ENCODE results near the gene NXPH1. TPM values are rescaled to one million over a fixed set of nuclear protein-coding genes. Genes with fewer than 3 reads are reported as not detected.

Gene NXPH1
- total RNA-seq, 1 experiment from 2014 or later = not detected

GRCh38 chr7:8605221-8605620, 171.8 kb downstream of the NXPH1 start:
- no peak for DNase-seq
- Histone ChIP-seq H3K27me3 (no peaks in the 10 kb centered on the region), H3K9me3 (no peaks in the 10 kb centered on the region), H3K36me3 (no peaks in the 10 kb centered on the region), H3K4me3 (no peak overlapping the region)

- no peak for DNase-seq
- Histone ChIP-seq H3K9me3 (no peaks in the 10 kb centered on the region), H3K4me3 (no peak overlapping the region), H3K27me3 (no peaks in the 10 kb centered on the region; the same call in 1 of the 2 replicates), H3K36me3 (no peaks in the 10 kb centered on the region)
Observed at GRCh38 chr7:8612584-8612983, 179.2 kb downstream of the NXPH1 start.

- H3K27me3 ChIP-seq = no peaks in the 10 kb centered on the region; the same call in 1 of the 2 replicates
- H3K36me3 ChIP-seq = no peaks in the 10 kb centered on the region
- no peaks in the 10 kb centered on the region for H3K9me3 ChIP-seq
- no peak for DNase-seq
- no peak overlapping the region for H3K4me3 ChIP-seq
Observed at GRCh38 chr7:8613191-8613590, 179.8 kb downstream of the NXPH1 start.

GRCh38 chr7:8615019-8615418, 181.6 kb downstream of the NXPH1 start:
- no peaks in the 10 kb centered on the region for H3K9me3 ChIP-seq
- no peak overlapping the region for H3K4me3 ChIP-seq
- DNase-seq = no peak
- H3K36me3 ChIP-seq = no peaks in the 10 kb centered on the region
- no peaks in the 10 kb centered on the region; the same call in 1 of the 2 replicates for H3K27me3 ChIP-seq

- H3K36me3 ChIP-seq = no peaks in the 10 kb centered on the region
- H3K27me3 ChIP-seq = no peaks in the 10 kb centered on the region
- H3K4me3 ChIP-seq = no peak overlapping the region
- no peaks in the 10 kb centered on the region for H3K9me3 ChIP-seq
- no peak for DNase-seq
Observed at GRCh38 chr7:8618441-8619070, 185.1 kb downstream of the NXPH1 start.

- Histone ChIP-seq H3K9me3 (no peaks in the 10 kb centered on the region), H3K4me3 (no peak overlapping the region), H3K36me3 (no peaks in the 10 kb centered on the region), H3K27me3 (no peaks in the 10 kb centered on the region)
- no peak for DNase-seq
Observed at GRCh38 chr7:8620169-8620568, 186.8 kb downstream of the NXPH1 start.

GRCh38 chr7:8625612-8626011, 192.2 kb downstream of the NXPH1 start:
- DNase-seq = no peak
- Histone ChIP-seq H3K9me3 (no peaks in the 10 kb centered on the region), H3K4me3 (no peak overlapping the region), H3K27me3 (no peaks in the 10 kb centered on the region), H3K36me3 (no peaks in the 10 kb centered on the region)

- H3K4me3 ChIP-seq = no peak overlapping the region
- DNase-seq = no peak
- H3K27me3 ChIP-seq = no peaks in the 10 kb centered on the region
- H3K36me3 ChIP-seq = no peaks in the 10 kb centered on the region
- no peaks in the 10 kb centered on the region for H3K9me3 ChIP-seq
Observed at GRCh38 chr7:8627325-8627724, 193.9 kb downstream of the NXPH1 start.

- Histone ChIP-seq H3K36me3 (no peaks in the 10 kb centered on the region), H3K27me3 (no peaks in the 10 kb centered on the region), H3K4me3 (no peak overlapping the region), H3K9me3 (no peaks in the 10 kb centered on the region)
- DNase-seq = no peak
Observed at GRCh38 chr7:8628656-8629055, 195.2 kb downstream of the NXPH1 start.

GRCh38 chr7:8629504-8629903, 196.1 kb downstream of the NXPH1 start:
- no peak for DNase-seq
- Histone ChIP-seq H3K4me3 (no peak overlapping the region), H3K9me3 (no peaks in the 10 kb centered on the region), H3K36me3 (no peaks in the 10 kb centered on the region), H3K27me3 (no peaks in the 10 kb centered on the region)

GRCh38 chr7:8637322-8637721, 203.9 kb downstream of the NXPH1 start:
- no peak overlapping the region for H3K4me3 ChIP-seq
- no peaks in the 10 kb centered on the region for H3K9me3 ChIP-seq
- H3K27me3 ChIP-seq = no peaks in the 10 kb centered on the region
- DNase-seq = no peak
- H3K36me3 ChIP-seq = no peaks in the 10 kb centered on the region

- H3K27me3 ChIP-seq = no peaks in the 10 kb centered on the region
- DNase-seq = no peak
Observed at GRCh38 chr7:8638076-8638475, 204.7 kb downstream of the NXPH1 start.

GRCh38 chr7:8639668-8640067, 206.3 kb downstream of the NXPH1 start:
- no peaks in the 10 kb centered on the region for H3K36me3 ChIP-seq
- no peak for DNase-seq
- no peaks in the 10 kb centered on the region for H3K27me3 ChIP-seq
- H3K9me3 ChIP-seq = no peaks in the 10 kb centered on the region
- no peak overlapping the region for H3K4me3 ChIP-seq

More at GRCh38 chr7:8638076-8638475, 204.7 kb downstream of the NXPH1 start:
- Histone ChIP-seq H3K9me3 (no peaks in the 10 kb centered on the region), H3K36me3 (no peaks in the 10 kb centered on the region), H3K4me3 (no peak overlapping the region)

GRCh38 chr7:8640671-8641070, 207.3 kb downstream of the NXPH1 start:
- H3K4me3 ChIP-seq = no peak overlapping the region
- no peaks in the 10 kb centered on the region for H3K27me3 ChIP-seq
- H3K36me3 ChIP-seq = no peaks in the 10 kb centered on the region
- DNase-seq = no peak
- H3K9me3 ChIP-seq = no peaks in the 10 kb centered on the region

GRCh38 chr7:8668627-8669500, 235.5 kb downstream of the NXPH1 start:
- DNase-seq = no peak
- no peaks in the 10 kb centered on the region for H3K36me3 ChIP-seq

GRCh38 chr7:8669501-8669851, 236.1 kb downstream of the NXPH1 start:
- Histone ChIP-seq H3K27me3 (no peaks in the 10 kb centered on the region), H3K9me3 (no peaks in the 10 kb centered on the region), H3K36me3 (no peaks in the 10 kb centered on the region), H3K4me3 (no peak overlapping the region)
- DNase-seq = no peak

More at GRCh38 chr7:8668627-8669500, 235.5 kb downstream of the NXPH1 start:
- Histone ChIP-seq H3K9me3 (no peaks in the 10 kb centered on the region), H3K4me3 (no peak overlapping the region), H3K27me3 (no peaks in the 10 kb centered on the region)

- Histone ChIP-seq H3K36me3 (no peaks in the 10 kb centered on the region), H3K4me3 (no peak overlapping the region), H3K9me3 (no peaks in the 10 kb centered on the region), H3K27me3 (no peaks in the 10 kb centered on the region)
- no peak for DNase-seq
Observed at GRCh38 chr7:8684426-8684825, 251.0 kb downstream of the NXPH1 start.

Data from MG63 (cell line).